ENCODE measurements around the gene EIF2S2.

The EIF2S2 gene

DNA sequence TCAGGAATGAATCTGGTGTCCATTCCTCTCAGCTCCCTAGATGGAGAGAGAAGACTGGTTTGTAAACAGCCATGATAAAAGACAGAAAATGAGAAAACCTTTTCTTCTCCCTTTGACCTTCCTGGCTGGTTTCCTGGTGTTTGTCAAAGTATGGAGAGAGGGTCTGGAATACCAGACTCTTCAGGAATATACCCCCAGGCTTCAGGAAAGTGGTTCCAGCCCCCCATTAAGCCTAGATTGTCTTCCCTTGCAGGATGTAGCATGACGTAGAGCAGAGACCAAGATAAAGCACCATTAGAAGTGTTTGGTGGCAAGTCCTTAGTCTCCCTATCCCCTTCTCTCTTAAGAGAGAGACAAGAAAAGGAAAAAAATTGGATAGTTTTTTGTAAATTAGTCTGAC lies 51.1 kb downstream of the EIF2S2 start:
- in situ Hi-C loops (cut with MboI; ENCODE audit: low pct_unique_long_range_greater_than_20kb, low sequenced_read_pairs, unreplicated experiment), result no loop called here
- DNase-seq (ENCODE audit: low spot score), result no peak
- TF ChIP-seq, protein P1, sequence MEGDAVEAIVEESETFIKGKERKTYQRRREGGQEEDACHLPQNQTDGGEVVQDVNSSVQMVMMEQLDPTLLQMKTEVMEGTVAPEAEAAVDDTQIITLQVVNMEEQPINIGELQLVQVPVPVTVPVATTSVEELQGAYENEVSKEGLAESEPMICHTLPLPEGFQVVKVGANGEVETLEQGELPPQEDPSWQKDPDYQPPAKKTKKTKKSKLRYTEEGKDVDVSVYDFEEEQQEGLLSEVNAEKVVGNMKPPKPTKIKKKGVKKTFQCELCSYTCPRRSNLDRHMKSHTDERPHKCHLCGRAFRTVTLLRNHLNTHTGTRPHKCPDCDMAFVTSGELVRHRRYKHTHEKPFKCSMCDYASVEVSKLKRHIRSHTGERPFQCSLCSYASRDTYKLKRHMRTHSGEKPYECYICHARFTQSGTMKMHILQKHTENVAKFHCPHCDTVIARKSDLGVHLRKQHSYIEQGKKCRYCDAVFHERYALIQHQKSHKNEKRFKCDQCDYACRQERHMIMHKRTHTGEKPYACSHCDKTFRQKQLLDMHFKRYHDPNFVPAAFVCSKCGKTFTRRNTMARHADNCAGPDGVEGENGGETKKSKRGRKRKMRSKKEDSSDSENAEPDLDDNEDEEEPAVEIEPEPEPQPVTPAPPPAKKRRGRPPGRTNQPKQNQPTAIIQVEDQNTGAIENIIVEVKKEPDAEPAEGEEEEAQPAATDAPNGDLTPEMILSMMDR (IDR thresholded peaks at IDR 0.05; ENCODE audit: extremely low read depth, insufficient read depth, missing control alignments), result no peak

DNA sequence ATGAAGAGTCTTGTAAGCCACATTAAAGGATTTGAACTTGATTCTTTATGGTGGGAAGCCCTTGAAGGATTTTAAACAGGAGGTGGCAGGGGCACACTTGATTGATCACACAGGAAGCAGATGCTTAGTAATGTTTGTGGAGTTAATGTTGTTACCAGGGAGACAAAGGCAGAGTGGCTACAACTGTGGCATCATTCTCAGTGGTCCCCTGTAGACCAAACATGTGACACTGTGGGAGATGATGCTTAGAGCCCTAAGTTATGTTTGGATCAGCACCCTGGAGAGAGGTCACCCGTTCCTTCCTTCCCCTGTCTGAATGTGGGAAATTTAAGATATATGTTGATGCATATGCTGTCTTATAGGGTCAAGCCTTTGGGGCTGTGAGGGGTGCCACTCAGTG lies 53.2 kb downstream of the EIF2S2 start:
- no peak for DNase-seq (ENCODE audit: low spot score)
- in situ Hi-C loops (cut with MboI; ENCODE audit: low pct_unique_long_range_greater_than_20kb, low sequenced_read_pairs, unreplicated experiment), result no loop called here
- TF ChIP-seq, protein P1 (IDR thresholded peaks at IDR 0.05; ENCODE audit: extremely low read depth, insufficient read depth, missing control alignments), result no peak

DNA sequence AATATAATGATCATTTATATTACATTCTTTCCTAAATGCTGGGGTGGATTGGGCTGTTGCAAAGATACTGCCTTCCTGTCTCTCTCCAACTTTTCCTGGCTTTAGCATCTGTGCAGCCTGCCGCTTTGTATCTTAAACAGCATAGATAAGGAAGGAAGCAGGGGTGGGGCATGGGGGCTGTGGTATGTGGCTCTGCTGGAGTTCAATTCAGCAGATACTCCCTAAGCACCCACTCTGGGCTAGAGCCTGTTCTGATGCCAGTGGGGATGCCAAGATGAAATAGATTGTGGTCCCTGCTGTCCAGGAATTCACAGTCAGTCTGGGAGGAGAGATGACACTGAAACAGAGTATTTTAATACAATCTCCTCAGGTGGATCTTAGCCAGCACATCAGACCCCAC lies 56.8 kb downstream of the EIF2S2 start:
- no peak for DNase-seq (ENCODE audit: low spot score)
- in situ Hi-C loops (cut with MboI; ENCODE audit: low pct_unique_long_range_greater_than_20kb, low sequenced_read_pairs, unreplicated experiment), result no loop called here
- TF ChIP-seq, protein P1 (IDR thresholded peaks at IDR 0.05; ENCODE audit: extremely low read depth, insufficient read depth, missing control alignments), result no peak

DNA sequence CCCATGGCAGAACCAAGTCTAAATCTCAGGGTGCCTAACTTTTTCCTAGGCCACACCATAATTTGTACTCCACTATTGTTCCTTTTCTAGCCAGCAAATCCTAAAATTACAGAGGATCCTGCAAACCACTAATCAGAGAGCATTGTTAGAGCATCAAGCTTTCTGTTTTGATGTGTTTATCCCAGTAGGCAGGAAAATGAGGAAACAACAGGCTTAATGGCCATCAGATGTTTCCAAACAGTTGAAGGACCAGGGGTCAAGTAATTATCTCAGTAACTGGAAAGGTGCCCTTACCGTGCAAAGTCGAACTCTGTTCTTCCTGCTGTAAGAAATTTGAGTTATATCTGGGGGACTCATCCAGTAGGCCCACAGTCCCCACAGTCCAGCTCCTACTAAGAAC lies 59.6 kb downstream of the EIF2S2 start:
- TF ChIP-seq, protein P1 (IDR thresholded peaks at IDR 0.05; ENCODE audit: extremely low read depth, insufficient read depth, missing control alignments), result no peak
- no peak for DNase-seq (ENCODE audit: low spot score)
- in situ Hi-C loops (cut with MboI; ENCODE audit: low pct_unique_long_range_greater_than_20kb, low sequenced_read_pairs, unreplicated experiment), result no loop called here

DNA sequence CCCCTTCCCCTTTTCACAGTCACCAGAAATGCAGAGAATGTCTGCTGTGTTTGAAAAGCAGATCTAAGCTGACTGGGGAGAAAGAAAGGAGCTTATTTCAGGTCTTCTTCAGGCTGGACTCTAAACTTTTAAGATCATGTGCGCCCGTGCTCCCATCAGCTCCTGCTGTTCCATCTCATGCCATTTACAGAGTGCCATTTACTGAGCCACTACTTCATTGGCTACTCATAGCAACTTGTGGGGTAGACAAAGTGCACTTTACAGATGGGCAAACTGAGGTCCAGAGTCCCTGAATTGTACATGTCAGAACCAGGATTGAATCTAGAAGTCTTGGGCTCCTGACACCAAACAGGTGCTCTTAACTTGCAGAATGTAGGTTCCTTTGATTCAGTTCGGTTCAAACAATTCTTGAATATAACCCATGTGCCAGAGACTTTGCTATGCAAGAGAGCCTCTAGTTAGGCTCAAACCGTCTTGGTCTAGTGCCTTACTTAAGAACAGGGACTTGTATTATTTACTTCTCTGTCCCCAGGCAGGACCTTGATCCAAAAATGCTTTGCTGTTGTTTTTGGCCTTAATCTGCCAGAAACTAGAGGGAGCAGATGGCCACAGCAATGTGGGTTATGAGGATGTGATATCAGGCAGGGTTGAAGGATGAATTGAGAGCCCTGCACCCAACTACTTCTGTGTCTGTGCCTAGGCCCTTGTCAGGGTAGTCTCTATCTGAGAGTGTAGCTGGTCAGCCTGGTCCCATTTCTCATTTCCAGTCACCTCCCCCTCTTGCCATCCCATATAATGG lies 61.9 kb downstream of the EIF2S2 start:
- DNase-seq (ENCODE audit: low spot score), result no peak
- TF ChIP-seq, protein P1 (IDR thresholded peaks at IDR 0.05; ENCODE audit: extremely low read depth, insufficient read depth, missing control alignments), result no peak
- in situ Hi-C loops (cut with MboI; ENCODE audit: low pct_unique_long_range_greater_than_20kb, low sequenced_read_pairs, unreplicated experiment), result no loop called here

DNA sequence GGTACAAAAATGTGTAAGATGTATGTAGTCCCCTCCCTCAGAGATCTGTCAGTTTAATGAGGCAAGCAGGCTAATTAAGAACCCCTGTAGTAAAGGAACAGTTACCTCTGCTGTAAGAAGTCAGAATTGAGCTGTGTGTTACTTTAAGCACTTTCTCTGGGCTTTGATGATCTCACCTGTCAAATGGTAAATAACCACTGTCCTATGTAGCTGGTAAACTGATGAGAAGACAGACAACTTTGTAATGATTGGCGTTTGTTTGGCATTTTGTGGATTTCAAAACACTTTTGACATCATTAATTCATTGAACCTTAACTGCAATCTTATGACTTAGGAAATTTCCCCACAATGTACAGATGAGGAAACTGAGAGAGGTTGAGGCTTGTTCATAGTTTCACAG lies 62.7 kb downstream of the EIF2S2 start:
- in situ Hi-C loops (cut with MboI; ENCODE audit: low pct_unique_long_range_greater_than_20kb, low sequenced_read_pairs, unreplicated experiment), result no loop called here
- TF ChIP-seq, protein P1 (IDR thresholded peaks at IDR 0.05; ENCODE audit: extremely low read depth, insufficient read depth, missing control alignments), result no peak
- DNase-seq (ENCODE audit: low spot score), result no peak
